Placental epithelial cell (primary cell): ENCODE results near the gene LARP4B. TPM values are rescaled to one million over a fixed set of nuclear protein-coding genes. Genes with fewer than 3 reads are reported as not detected.

Experiments
- total RNA-seq: library from RNA; depleted of rRNA; stranded (reverse); fragments of >200 nt; gene quantifications from 2 replicates; pipeline ENCODE4 v1.2.3, GENCODE V29; 2012

LARP4B gene
- 44.5 and 49.1 TPM in 2 replicates for total RNA-seq

GRCh38 chr10:931326-932318 is at the start of gene LARP4B:
TSS of gene LARP4B (minus strand) at chr10:931705. CDS start at chr10:885721, 45,984 bp downstream.

Other genes with a start within 250 kb of the LARP4B start
- gene DIP2C, start 242.0 kb downstream of the LARP4B start, total RNA-seq: 18.8 and 23.9 TPM in 2 replicates
- gene GTPBP4, start 56.7 kb upstream of the LARP4B start, total RNA-seq: 16.7 and 21.6 TPM in 2 replicates
- not detected in 2 replicates for gene IDI2, start 94.2 kb upstream of the LARP4B start, total RNA-seq
- 24.3 and 72.6 TPM in 2 replicates for gene IDI1, start 117.4 kb upstream of the LARP4B start, total RNA-seq
- 13.0 and 20.6 TPM in 2 replicates for gene WDR37, start 124.7 kb upstream of the LARP4B start, total RNA-seq